ENCODE data around the gene CEACAM5.

The CEACAM5 gene

DNA sequence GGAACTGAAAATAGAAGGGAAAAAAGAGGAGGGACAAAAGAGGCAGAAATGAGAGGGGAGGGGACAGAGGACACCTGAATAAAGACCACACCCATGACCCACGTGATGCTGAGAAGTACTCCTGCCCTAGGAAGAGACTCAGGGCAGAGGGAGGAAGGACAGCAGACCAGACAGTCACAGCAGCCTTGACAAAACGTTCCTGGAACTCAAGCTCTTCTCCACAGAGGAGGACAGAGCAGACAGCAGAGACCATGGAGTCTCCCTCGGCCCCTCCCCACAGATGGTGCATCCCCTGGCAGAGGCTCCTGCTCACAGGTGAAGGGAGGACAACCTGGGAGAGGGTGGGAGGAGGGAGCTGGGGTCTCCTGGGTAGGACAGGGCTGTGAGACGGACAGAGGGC lies at the start of gene CEACAM5:
Gene CEACAM5, plus strand, starts transcription at position 146 of the 400 bp plus-strand sequence. Its CDS starts 106 bp downstream, at position 252.
- no peak for TF ChIP-seq POLR2A (IDR thresholded peaks at IDR 0.05; ENCODE audit: low read depth, low read length)
- DNase-seq (ENCODE audit: insufficient read length, low spot score) (no peak), FAIRE-seq (no peak)

DNA sequence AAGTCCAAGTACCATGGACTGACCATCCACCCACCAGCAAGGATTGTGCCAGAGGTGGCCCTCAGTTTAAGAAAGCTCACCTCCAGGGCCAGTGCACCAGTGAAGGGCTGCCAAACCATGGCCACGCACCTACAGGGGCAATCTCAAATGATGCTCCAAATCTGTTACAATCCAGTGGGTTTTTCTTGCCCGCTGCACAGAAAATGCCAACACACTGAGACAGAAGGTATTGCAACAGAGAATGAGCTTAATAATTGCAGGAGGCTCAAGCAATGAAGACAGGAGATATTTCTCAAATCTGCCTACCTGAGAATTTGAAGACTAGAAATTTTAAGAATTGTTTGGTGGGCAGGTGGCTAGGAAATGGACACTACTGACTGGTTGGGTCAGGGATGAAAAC lies 42.4 kb upstream of the CEACAM5 start:
- FAIRE-seq, result no peak
- DNase-seq (ENCODE audit: insufficient read length, low spot score), result no peak
- TF ChIP-seq POLR2A (IDR thresholded peaks at IDR 0.05; ENCODE audit: low read depth, low read length), result no peak

GRCh38 chr19:41668315-41668714 lies 40.1 kb upstream of the CEACAM5 start:
- TF ChIP-seq POLR2A (IDR thresholded peaks at IDR 0.05; ENCODE audit: low read depth, low read length), result no peak
- DNase-seq (ENCODE audit: insufficient read length, low spot score) (no peak), FAIRE-seq (no peak)

DNA sequence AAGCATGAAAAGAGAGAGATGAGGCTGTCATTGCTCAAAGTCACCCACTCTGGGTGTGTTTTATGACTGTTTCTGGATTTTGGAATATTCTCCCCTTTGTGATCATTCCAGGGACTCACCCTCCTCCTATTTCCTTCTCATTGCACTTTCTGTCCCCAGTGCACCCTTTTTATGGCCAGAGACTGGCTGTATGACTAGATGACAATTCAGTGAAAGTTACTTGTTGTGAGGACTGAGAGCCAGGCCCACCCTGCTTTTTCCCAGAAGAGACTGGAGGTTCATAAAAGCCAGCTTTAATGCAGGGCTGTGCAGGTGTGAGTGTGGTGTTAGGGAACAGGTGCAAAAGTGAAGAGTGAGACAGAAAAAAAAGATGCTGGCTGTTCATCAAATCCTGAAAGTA lies 37.7 kb upstream of the CEACAM5 start:
- FAIRE-seq (no peak), DNase-seq (ENCODE audit: insufficient read length, low spot score) (no peak)

GRCh38 chr19:41671486-41671885 lies 36.9 kb upstream of the CEACAM5 start:
- no peak for FAIRE-seq
- no peak for TF ChIP-seq POLR2A (IDR thresholded peaks at IDR 0.05; ENCODE audit: low read depth, low read length)
- DNase-seq (ENCODE audit: insufficient read length, low spot score), result no peak

More for the DNA sequence above, 37.7 kb upstream of the CEACAM5 start:
- no peak for TF ChIP-seq POLR2A (IDR thresholded peaks at IDR 0.05; ENCODE audit: low read depth, low read length)

DNA sequence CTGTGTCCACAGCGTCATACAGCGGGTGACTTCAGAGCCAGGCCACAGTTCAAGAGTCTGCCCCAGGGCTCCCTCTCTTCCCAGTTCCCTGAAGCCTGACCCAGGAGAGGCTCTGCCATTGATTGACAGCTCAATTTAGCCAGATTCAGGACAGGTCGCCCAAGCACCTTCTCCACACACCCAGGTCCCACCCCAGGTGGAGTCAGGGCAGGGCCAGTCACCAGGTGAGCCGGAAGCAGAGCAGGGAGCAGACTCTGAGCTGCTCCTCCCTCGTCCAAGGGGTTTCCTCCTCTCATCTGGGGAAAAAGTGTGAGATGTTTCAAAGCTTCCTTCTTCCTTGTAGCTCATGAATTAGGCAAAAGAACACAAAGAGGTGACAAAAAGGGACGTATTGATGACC lies 26.0 kb upstream of the CEACAM5 start:
- FAIRE-seq, result no peak
- TF ChIP-seq POLR2A (IDR thresholded peaks at IDR 0.05; ENCODE audit: low read depth, low read length), result no peak

DNA sequence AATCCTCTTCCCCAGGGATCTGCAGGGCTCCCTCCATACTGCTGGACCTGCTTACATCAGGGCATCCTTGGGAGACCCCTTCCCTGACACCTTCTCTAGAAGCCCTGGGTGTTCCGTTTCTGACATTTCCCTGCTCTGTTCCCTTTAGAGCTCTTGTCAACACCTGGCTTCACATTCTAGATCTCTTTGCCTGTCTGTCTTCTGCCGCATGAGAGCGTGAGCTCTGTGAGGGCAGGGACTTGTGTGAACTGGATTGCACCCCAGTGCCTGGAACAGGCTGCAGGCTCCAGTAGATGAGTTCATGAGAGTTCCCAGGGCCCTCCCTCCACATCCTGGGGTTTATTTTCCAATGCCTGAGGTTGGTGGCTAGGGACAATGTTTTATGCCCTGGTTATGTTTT lies 21.0 kb upstream of the CEACAM5 start:
- no peak for TF ChIP-seq POLR2A (IDR thresholded peaks at IDR 0.05; ENCODE audit: low read depth, low read length)
- DNase-seq (ENCODE audit: insufficient read length, low spot score), result no peak
- FAIRE-seq, result no peak

More for the DNA sequence above, 26.0 kb upstream of the CEACAM5 start:
- DNase-seq (ENCODE audit: insufficient read length, low spot score), result no peak

DNA sequence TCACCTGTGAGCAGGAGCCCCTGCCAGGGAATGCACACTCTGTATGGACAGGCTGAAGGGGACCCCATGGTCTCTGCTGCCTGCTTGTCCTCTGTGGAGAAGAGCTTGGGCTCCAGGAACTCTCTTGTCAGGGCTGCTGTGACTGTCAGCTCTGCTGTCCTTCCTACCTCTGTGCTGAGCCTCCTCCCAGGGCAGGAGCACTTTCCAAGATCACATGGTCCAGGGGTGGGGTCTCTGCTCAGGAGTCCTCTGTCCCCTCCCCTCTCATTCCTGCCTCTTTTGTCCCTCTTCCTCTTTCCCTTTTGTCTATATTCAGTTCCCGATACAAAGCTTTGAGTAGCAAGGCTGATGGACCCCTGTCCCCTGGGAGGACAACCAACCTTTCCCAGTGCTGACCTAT lies 20.3 kb upstream of the CEACAM5 start, which contains the start of gene CEACAM7:
Gene CEACAM7, minus strand, starts transcription at position 173 of the 400 bp plus-strand sequence. Its CDS starts 105 bp downstream, at position 68.
- FAIRE-seq, result no peak

GRCh38 chr19:41688687-41689086 lies 19.7 kb upstream of the CEACAM5 start:
- DNase-seq (ENCODE audit: insufficient read length, low spot score), result no peak
- no peak for TF ChIP-seq POLR2A (IDR thresholded peaks at IDR 0.05; ENCODE audit: low read depth, low read length)
- FAIRE-seq, result no peak

More for the DNA sequence above, 20.3 kb upstream of the CEACAM5 start, which contains the start of gene CEACAM7:
- no peak for DNase-seq (ENCODE audit: insufficient read length, low spot score)
- TF ChIP-seq POLR2A (IDR thresholded peaks at IDR 0.05; ENCODE audit: low read depth, low read length), result no peak

DNA sequence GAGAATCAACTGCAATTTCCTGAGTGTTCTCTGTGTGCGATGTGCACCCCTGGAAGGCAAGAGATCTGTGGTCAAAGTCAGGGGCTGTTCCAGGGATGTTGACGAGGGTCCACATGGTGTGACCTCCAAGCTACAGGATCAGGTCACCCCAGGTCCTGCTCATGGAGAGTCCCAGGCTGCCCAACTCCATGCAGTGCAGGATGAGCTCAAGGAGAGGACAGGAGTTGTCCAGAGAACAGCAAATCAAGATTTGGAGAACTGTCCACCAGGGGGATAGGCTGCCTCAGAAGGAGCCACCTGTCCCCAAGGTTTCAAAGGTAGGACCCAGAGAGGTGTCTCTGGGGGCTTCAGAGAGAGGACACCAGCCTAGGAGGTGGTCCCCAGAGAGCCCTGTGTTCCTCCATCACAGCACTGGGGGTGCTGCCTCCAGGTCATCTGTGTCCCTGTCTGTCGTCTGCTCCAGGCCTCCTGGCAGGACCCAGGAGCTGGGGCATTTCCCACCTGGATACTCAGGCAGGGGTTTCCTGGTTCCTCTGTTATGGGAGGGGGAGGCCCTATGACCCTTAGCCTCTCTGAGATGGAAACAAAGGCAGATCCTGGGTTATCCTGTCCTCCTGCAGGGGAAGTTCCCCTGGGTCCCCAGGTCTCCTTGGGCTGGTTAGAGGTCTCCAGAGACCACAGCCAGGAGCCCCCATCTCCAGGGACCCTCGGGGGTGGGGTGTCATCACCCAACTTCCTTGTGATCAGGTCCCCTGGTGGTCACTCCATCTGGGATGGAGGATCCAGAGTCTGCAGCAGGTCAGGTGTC lies 18.2 kb upstream of the CEACAM5 start:
- TF ChIP-seq POLR2A (IDR thresholded peaks at IDR 0.05; ENCODE audit: low read depth, low read length), result no peak
- no peak for FAIRE-seq
- DNase-seq (ENCODE audit: insufficient read length, low spot score), result no peak

- TF ChIP-seq POLR2A (IDR thresholded peaks at IDR 0.05; ENCODE audit: low read depth, low read length), result no peak
- FAIRE-seq, result no peak
- DNase-seq (ENCODE audit: insufficient read length, low spot score), result no peak
These were observed 17.7 kb upstream of the CEACAM5 start for GRCh38 chr19:41690801-41691065.

DNA sequence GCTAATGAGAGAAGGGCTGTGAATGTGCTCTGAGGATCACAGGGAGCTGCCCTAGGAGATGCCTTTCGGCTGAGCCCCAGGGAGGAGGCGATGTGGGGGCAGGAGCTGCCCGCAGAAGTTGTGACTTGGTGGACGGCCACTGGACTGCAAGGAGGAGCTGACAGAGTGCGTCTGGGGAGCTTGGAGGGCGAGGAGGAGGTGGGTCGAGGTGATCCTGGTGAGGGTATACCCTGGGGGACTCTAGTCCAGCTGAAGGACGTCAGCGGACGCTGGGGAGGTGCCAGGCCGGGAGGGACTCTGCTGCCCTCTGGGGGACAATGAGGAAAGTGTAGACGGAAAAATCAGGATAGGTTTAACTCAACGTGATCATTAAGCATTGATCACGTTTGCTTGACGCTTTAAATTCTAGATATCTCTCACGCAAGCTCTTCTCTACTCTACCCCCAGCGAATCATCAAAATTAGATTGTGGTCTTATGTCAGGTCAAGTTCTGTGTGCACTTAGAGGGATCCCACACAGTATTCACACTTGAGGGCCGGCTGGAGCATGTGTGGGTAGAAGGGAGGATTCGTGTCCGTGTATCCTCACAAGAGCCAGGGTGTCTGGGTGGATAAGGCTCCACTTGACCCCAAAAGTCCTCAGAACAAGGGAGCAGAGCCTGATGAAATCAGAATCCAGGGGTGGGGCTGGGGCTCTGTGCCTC lies 17.0 kb upstream of the CEACAM5 start:
- TF ChIP-seq POLR2A (IDR thresholded peaks at IDR 0.05; ENCODE audit: low read depth, low read length), result no peak
- FAIRE-seq (no peak), DNase-seq (ENCODE audit: insufficient read length, low spot score) (no peak)

- FAIRE-seq, result no peak
- no peak for TF ChIP-seq POLR2A (IDR thresholded peaks at IDR 0.05; ENCODE audit: low read depth, low read length)
- no peak for DNase-seq (ENCODE audit: insufficient read length, low spot score)
These were observed 14.2 kb upstream of the CEACAM5 start for GRCh38 chr19:41694196-41694595.

- FAIRE-seq (no peak), DNase-seq (ENCODE audit: insufficient read length, low spot score) (no peak)
- no peak for TF ChIP-seq POLR2A (IDR thresholded peaks at IDR 0.05; ENCODE audit: low read depth, low read length)
These were observed 13.4 kb upstream of the CEACAM5 start for GRCh38 chr19:41694831-41695635.

Data from H54 (cell line).